IMR-90 (cell line): ENCODE results near the gene CFAP97D2.

ENCODE experiments used
- BHLHE40 ChIP-seq: fragments of 150-350 bp; IDR thresholded peaks from 2 replicates; pipeline ENCODE4 v1.6.1; 2016; ENCODE audit warnings: mild to moderate bottlenecking, low read depth, low read length
- MAZ ChIP-seq: IDR thresholded peaks from 2 replicates; pipeline ENCODE4 v1.6.1; 2012; ENCODE audit warnings: low read depth, mild to moderate bottlenecking, low read length, improper control_type of control experiment, moderate library complexity, borderline replicate concordance
- MXI1 ChIP-seq: IDR thresholded peaks from 2 replicates; pipeline ENCODE4 v1.6.1; 2012; ENCODE audit warnings: low read depth, mild to moderate bottlenecking, low read length, moderate library complexity, borderline replicate concordance
- POLR2A ChIP-seq: IDR thresholded peaks from 2 replicates; pipeline ENCODE4 v1.6.1; 2012; ENCODE audit warnings: mild to moderate bottlenecking, low read depth, low read length
- RCOR1 ChIP-seq: IDR thresholded peaks from 2 replicates; pipeline ENCODE4 v1.6.1; 2012; ENCODE audit warnings: mild to moderate bottlenecking, low read length, improper control_type of control experiment; ENCODE audit not compliant: insufficient replicate concordance
- SMC3 ChIP-seq: fragments of 150-350 bp; IDR thresholded peaks from 2 replicates; pipeline ENCODE4 v1.6.1; 2016; ENCODE audit warnings: low read depth, mild to moderate bottlenecking, antibody characterized with exemption, low read length, moderate library complexity
- TF ChIP-seq, protein P1 (sequence below): conservative IDR thresholded peaks from 2 replicates; pipeline ENCODE4 v1.5.1; 2012; ENCODE audit warnings: mild to moderate bottlenecking, low read depth, low read length, improper control_type of control experiment

DNA sequence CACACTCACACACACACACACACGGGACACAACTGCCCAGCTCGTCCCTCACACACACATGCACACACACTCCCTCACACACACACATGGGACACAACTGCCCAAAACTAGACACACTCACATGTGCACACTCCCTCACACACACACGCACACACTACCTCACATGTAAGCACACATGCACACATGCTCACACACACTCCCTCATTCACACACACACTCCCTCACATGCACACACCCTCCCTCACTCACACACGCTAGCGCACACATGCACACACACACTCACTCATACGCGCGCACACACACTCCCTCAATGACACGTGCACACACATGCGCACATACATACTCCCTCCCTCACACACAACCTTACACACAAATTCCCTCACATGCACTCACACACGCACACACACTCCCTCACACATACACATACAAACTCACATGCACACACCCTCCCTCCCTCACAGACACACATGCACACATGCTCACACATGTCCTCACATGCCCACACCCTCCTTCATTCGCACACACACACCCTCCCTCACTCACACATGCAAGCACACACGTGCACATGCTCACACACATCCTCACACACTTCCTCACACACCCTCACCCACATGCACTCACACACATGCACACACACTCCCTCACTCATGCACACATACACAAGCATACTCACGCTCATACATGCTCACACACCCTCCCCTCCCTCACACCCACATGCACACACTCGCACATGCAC is 37.6 kb upstream of the CFAP97D2 start:
- TF ChIP-seq, protein P1, sequence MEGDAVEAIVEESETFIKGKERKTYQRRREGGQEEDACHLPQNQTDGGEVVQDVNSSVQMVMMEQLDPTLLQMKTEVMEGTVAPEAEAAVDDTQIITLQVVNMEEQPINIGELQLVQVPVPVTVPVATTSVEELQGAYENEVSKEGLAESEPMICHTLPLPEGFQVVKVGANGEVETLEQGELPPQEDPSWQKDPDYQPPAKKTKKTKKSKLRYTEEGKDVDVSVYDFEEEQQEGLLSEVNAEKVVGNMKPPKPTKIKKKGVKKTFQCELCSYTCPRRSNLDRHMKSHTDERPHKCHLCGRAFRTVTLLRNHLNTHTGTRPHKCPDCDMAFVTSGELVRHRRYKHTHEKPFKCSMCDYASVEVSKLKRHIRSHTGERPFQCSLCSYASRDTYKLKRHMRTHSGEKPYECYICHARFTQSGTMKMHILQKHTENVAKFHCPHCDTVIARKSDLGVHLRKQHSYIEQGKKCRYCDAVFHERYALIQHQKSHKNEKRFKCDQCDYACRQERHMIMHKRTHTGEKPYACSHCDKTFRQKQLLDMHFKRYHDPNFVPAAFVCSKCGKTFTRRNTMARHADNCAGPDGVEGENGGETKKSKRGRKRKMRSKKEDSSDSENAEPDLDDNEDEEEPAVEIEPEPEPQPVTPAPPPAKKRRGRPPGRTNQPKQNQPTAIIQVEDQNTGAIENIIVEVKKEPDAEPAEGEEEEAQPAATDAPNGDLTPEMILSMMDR, result no peak
- no peak for TF ChIP-seq BHLHE40
- no peak for TF ChIP-seq POLR2A
- no peak for TF ChIP-seq MAZ
- TF ChIP-seq MXI1, result no peak
- TF ChIP-seq RCOR1, result no peak
- TF ChIP-seq SMC3, result no peak
